SK-N-SH (cell line): ENCODE data around the gene TAC4.

Experiments used
- GABPA ChIP-seq: IDR thresholded peaks from 2 replicates; pipeline ENCODE4 v1.4.0; 2012; ENCODE audit warnings: low read depth, mild to moderate bottlenecking
- JUND ChIP-seq: IDR thresholded peaks from 2 replicates; pipeline ENCODE4 v1.4.0; 2012
- POLR2AphosphoS5 ChIP-seq: IDR thresholded peaks from 2 replicates; pipeline ENCODE4 v1.6.1; 2012; ENCODE audit warnings: low read depth, low read length

GRCh38 chr17:49890077-49890821, 42.4 kb upstream of the TAC4 start:
- TF ChIP-seq JUND (no peak), POLR2AphosphoS5 (no peak), GABPA (no peak)
